Measurements from ENCODE around the gene FRY.

DNA sequence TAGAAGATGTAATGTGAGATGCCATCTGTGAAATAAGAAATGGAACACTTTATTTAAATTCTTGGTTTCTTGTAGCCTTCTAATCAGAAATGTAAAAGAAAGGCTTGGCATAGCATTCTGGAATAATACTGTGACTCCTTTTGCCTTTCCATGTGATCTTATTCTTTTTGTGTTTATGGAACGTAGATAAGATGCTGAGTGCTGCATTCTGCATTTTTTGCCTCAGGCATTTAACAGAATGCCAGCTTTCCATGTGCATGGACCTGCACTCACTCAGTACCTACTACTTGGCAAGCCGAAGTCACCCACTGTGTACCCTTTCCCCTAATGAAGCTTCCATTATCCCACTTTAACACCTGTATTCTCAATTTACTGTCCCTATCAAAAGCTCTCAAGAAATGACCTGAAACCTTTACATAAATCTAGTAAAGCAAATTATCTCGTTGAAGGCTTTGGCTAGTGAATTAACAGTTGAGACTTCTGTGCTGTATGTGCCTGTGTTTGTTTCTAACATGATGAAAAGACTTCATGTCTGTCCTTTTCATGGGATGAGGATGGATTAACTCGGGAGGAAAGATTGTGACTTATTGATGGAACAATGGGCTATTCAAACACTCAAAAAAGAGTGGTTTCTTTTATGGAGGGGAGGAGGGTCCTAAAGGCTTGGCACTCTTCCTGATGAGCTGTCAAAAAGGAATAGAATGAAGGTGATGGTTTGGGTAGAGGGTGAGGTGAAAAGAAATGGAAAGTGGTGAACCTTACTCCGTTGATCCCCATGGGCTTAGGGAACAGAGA lies 44.7 kb upstream of the FRY start:
- TF ChIP-seq POLR2A (IDR thresholded peaks at IDR 0.05; ENCODE audit: low read depth, low read length) (no peak), TAF1 (IDR thresholded peaks at IDR 0.05; ENCODE audit: low read depth, low read length) (no peak)

Data from GM12891 (cell line).